ENCODE results near the gene PPP2R5C. TPM values are rescaled to one million over a fixed set of nuclear protein-coding genes. Genes with fewer than 3 reads are reported as not detected.

PPP2R5C gene
- total and polyA plus RNA-seq, 2 donors (not counting 3 experiments of a cell fraction or from before 2014, with no cell fraction given): 42.6 to 83.6 TPM

DNA sequence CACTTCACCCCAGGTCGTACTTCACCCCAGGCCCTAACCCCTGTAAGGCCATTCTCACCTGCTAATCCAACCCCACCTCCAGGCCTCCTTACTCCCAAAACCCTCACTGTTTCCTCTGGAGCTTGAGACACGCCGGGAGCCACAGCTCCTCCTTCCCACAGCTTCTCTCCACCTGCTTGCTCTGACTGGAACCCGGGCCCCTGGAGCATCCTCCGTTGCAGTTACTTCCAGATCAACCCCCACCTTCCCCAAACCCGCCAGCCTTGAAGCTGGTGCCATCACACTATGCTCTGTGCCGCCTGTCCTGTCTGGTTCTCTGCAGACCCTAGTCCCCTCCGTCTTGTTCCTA, 34.6 kb upstream of the PPP2R5C start:
- dilution Hi-C loops (cut with MboI; ENCODE audit: extremely low pct_ligation_motif_present, low sequenced_read_pairs) (no loop called here), intact Hi-C loops (cut with micrococcal nuclease) (no loop called here)
- Histone ChIP-seq H3K79me2 (ENCODE audit: control insufficient read depth, insufficient read depth, low read length) (no peaks in the 10 kb centered on the region), H4K20me1 (replicated peaks; ENCODE audit: control insufficient read depth, extremely low read depth, insufficient read depth, low read length) (no peaks in the 10 kb centered on the region), H3K9me1 (replicated peaks; ENCODE audit: control insufficient read depth, extremely low read depth, insufficient read depth, low read length) (no peaks in the 10 kb centered on the region), H3K36me3 (ENCODE audit: control insufficient read depth in 2 of 2, extremely low read depth in 1 of 2, insufficient read depth in 2 of 2, low read length in 2 of 2) (no peaks in the 10 kb centered on the region), H3K27ac (ENCODE audit: insufficient read depth, low read depth, low read length) (no peak overlapping the region), H3K4me3 (replicated peaks in 1 of 3; ENCODE audit: insufficient read depth in 1 of 3, low read depth in 1 of 3, low read length in 3 of 3) (no peak overlapping the region), H3K4me1 (ENCODE audit: control insufficient read depth, extremely low read depth, insufficient read depth, low read length) (peaks cover 14% of the 10 kb centered on the region), H3K4me2 (ENCODE audit: insufficient read depth, low read length) (no peak overlapping the region), H3K9me3 (replicated peaks; ENCODE audit: control insufficient read depth, insufficient read depth, low read length) (no peaks in the 10 kb centered on the region), H2AFZ (ENCODE audit: low read depth, low read length) (no peak overlapping the region), H3K9ac (replicated peaks; ENCODE audit: extremely low read depth, insufficient read depth, low read length) (no peak overlapping the region), H3K27me3 (ENCODE audit: control insufficient read depth in 2 of 2, insufficient read depth in 2 of 2, low read length in 2 of 2) (peaks cover 10 to 11% of the 10 kb centered on the region in 2 experiments)
- DNase-seq (ENCODE audit: low read depth, low spot score) (no peak), FAIRE-seq (no peak)
- ChIA-PET POLR2A (no interaction called here), CTCF (interaction anchor here (1.7 kb wide), 1 partner anchor 20 kb away, joined by 5 read pairs; no protein-coding TSS in a partner anchor)
- TF ChIP-seq EZH2 (IDR thresholded peaks at IDR 0.05; ENCODE audit: borderline replicate concordance, low read depth, low read length, severe bottlenecking) (no peak), JUN (IDR thresholded peaks at IDR 0.05; ENCODE audit: borderline replicate concordance, insufficient read depth, insufficient read length, low read depth) (no peak), FOS (IDR thresholded peaks at IDR 0.05; ENCODE audit: borderline replicate concordance, insufficient read depth, low read length) (no peak), MAX (IDR thresholded peaks at IDR 0.05; ENCODE audit: insufficient read depth, insufficient read length) (no peak), POLR2A (IDR thresholded peaks at IDR 0.05; ENCODE audit: low read depth, low read length) (no peak)
- TF ChIP-seq, protein P1, sequence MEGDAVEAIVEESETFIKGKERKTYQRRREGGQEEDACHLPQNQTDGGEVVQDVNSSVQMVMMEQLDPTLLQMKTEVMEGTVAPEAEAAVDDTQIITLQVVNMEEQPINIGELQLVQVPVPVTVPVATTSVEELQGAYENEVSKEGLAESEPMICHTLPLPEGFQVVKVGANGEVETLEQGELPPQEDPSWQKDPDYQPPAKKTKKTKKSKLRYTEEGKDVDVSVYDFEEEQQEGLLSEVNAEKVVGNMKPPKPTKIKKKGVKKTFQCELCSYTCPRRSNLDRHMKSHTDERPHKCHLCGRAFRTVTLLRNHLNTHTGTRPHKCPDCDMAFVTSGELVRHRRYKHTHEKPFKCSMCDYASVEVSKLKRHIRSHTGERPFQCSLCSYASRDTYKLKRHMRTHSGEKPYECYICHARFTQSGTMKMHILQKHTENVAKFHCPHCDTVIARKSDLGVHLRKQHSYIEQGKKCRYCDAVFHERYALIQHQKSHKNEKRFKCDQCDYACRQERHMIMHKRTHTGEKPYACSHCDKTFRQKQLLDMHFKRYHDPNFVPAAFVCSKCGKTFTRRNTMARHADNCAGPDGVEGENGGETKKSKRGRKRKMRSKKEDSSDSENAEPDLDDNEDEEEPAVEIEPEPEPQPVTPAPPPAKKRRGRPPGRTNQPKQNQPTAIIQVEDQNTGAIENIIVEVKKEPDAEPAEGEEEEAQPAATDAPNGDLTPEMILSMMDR (IDR thresholded peaks at IDR 0.05; ENCODE audit: extremely low read depth in 1 of 2, insufficient read depth in 1 of 2, low read depth in 1 of 2, low read length in 2 of 2): no peak
- no TSS peak for BruUV-seq (replicated peaks)
